ENCODE results near the gene CDH13. TPM values are rescaled to one million over a fixed set of nuclear protein-coding genes. Genes with fewer than 3 reads are reported as not detected.

CDH13 gene
- total RNA-seq, 1 donor, result under 0.01 TPM

DNA sequence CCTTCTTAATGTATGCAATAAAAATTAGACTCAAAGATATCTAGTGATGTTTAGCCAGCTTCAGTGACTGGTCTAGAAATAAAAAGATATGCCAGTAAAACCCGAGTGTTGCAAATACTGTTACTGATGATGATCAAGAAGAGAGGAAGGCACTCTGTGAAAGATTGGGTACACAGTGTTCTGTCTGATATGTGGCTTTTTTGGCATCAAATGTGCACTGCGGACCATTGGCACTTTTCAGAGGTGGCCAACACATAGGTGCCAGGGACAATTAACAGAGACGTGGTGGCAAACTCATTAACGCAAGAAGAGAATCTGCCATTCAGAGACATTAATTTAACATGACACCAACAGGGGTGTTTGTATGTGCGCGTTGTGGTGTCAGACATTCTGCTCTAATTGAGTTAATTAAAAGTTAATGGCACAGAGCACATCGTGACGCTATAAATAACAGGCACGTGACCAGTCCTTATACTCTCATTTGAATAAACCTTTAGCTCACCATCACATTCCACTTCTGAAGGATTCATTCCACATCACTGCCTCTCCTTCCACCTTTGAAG lies 631.7 kb downstream of the CDH13 start:
- no peak for DNase-seq (ENCODE audit: low read depth in 2 of 3, low spot score in 2 of 3)

DNA sequence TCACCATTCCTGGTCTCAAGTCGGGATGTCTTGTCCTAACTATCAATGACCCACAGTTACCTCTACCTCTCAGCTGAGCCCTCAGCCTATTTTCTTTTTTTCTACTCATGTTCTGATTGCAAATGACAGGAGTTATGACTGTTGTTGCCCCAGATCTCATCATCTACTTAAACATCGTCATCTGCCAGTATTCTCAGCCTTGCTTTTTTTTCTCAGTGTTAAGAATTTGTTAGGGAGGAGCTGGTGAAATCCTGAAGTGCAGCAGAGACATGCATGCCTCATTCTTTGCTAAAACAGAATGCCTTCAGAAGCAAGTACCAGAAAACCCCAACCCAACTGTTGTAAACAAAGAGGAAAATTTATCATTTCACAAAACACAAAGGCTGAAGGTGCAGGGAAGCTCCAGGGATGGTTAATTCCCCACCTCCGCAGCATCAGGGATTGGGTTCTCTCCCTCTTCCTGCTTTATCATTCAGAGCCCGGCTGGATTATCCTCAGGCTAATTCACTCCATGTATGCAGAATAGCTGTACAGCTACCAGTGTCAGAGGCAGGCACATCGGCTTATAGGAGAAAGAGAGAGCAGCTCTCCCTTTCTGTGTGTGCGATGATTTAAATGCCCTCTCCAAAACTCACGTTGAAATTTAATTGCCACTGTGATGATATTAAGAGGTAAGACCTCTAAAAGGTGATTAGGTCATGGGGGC lies 640.2 kb downstream of the CDH13 start:
- DNase-seq (ENCODE audit: low read depth in 2 of 3, low spot score in 2 of 3), result no peak

DNA sequence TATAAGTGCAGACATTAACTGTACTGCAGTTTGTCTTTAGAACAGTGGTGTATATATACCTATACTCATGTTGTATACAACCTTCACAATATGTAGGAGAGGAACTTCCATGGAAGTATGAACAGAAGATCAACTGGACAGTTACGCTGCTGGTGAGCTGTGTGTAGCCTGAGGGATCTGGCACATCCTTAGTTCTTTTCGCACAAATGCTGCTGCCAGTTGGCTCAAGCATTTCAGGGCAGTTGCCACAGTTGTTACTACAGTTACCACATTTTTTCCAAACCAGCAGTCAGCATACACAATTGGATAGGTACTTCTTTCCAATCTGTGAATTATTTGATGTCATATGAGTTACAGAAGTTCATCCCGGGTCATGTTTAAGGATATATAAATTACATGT lies 641.4 kb downstream of the CDH13 start:
- no peak for DNase-seq (ENCODE audit: low read depth in 2 of 3, low spot score in 2 of 3)

DNA sequence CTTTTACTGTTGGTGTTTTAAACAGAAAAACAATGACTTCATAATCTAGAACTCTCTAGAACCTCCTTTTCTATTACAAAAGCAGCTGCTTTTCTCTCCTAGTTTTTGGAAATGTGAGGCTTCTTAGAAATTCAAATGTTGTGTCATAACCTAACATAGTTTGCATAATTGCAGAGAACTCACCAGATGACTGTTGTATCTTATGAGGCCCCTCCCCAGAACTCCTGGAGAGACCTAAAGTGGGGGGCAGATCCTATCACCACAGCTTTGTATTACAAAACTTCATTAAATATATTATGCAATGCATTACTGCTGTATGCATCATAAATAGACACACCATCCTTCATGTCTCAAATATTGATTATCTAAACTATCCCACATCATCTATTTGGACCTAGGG lies 642.3 kb downstream of the CDH13 start:
- DNase-seq (ENCODE audit: low read depth in 2 of 3, low spot score in 2 of 3), result no peak

DNA sequence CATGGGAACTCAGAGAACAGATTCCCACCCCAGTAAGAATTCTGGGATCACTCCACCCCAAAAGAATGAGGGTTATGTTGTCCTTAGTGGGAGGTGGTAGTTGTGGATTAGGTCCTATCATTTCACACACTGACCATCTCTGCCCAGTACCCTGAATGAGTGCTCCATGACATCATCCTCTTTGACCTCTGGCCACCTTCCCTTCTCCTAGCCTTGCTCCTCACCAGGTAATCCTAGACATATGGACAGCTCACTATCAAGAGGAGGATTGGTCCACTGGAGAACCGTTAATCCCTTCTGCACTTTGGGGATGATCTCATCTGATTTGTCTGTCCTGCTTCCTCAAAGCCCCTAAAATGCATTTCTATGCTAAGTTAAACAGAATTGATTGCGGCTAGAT lies 642.8 kb downstream of the CDH13 start:
- DNase-seq (ENCODE audit: low read depth in 2 of 3, low spot score in 2 of 3), result no peak

DNA sequence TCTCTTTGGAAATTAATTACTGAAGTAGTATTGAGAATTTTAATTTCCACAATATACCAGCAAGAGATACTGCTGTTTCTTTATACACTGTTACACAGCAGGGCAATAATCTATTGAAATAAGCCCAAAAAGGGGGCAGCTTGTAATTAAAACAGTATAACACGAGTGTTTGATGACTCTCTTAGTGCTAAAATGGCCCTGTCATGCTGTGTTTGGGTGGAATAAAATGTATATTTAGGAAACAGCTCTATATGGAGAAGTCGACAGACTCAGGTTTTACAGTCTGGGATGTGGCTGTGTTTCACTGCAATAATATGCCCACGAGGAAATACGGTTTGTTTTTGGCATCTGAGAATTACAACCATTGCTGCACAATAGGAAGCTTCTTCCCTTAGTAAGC lies 643.3 kb downstream of the CDH13 start:
- no peak for DNase-seq (ENCODE audit: low read depth in 2 of 3, low spot score in 2 of 3)

DNA sequence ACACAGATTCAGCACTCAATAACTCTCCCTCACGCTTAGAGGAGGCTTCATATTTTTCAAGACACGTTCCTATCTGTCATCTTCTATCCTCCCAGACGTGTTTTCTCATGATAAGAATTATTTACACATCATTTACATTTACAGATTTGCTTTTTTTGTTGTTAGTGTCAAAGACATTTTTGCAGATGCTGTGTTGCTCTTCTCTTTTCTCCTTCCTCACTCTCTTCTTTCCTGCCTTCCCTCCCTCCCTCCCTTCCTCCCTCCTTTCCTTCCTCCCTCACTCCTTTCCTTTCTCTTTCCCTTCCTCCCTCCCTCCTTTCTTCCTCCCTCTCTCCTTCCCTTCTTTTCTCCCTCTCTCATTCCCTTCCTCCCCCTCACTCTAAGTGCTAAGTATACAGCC lies 643.9 kb downstream of the CDH13 start:
- DNase-seq (ENCODE audit: low read depth in 2 of 3, low spot score in 2 of 3), result no peak

DNA sequence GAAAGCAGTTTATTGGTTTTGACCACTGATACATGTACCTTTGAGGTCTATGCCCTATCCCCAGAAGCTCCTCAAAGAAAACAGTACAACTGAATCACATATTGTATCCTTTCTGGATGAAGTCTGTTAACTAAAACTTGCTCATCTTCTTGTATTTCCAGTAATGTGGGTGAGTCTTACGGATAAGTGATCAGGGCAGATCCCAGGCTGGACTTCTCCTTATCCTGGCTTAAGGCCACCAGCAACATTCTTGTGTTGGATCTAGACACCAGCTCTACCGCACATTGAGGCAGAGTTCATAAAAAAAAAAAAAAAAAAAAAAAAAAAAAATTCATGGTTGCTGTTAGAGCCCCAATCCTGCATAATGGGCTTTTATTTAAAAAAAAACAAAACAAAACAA lies 644.4 kb downstream of the CDH13 start:
- DNase-seq (ENCODE audit: low read depth in 2 of 3, low spot score in 2 of 3), result no peak

DNA sequence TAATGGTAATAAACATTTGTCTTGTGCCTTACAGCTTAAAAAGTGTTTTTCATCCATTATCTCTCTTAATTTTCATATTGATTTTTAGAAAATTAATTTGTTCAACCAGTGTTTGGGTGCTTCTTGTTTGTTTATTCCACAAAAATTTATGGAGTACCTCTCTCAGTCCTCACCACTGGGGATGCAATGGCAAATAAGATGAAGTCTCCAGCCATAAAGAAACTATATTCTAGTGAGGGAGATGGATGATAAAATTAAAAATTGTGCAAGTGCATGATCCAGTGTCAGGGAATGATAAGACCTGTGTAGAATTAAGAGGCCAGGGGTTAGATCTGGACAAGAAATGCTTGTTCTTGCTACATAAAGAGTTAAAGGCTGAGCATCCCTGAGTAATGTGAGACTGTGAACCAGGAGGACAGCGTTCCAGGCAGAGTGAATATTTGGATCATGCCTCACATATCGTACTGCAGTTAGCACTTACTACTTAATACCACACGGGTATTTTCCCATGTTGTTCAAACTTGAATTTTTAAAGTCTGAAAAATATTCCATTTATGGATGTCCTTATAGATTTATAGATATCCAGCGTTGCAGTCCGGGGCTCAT lies 645.3 kb downstream of the CDH13 start:
- DNase-seq (ENCODE audit: low read depth in 2 of 3, low spot score in 2 of 3), result no peak

DNA sequence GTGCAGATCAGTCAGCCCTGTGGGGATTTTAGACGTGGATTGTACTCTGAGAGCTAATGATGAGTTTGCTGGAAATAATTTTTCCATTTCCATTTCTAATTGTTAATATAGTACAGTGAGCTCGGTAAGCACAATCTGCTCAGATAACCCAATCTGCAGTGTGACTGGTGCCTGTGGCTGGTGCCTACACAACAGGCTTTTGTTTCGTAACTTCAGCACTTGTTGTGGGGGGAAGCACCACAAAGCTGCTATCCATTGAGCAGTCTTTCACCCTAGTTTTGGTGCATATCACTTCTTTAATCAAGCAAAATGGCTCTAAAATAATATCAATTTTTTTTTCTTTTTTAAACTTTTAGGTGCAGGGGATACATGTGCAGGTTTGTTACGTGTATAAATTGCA lies 646.1 kb downstream of the CDH13 start:
- no peak for DNase-seq (ENCODE audit: low read depth in 2 of 3, low spot score in 2 of 3)

DNA sequence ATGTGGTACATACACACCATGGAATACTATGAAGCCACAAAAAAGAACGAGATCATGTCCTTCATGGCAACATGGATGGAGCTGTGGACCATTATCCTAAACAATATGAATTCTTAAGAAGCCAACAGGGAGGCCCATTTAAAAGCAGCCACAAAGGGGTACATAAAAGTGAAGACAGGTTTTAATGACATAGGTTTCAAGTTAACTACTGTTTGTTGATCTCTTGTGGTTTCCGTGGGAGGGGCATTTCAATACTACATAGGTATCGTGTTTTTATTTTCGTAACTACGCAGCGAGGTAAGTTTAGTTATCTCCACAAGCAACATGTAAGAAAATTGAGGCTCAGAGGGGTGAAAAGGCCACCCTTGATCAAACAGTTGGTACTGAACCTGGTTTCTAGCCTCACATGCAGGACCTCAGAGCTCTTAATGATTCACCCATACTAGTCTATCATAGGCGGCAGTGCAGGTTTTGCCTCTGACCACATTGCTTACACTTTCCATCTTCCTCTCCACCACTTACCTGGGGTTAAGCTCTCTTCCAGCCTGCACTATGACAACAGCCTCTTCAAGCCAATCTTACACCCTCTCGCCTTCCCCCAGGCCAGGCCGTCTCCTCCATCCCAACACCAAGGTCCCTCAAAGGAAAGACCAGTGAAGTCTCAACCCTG lies 646.9 kb downstream of the CDH13 start:
- no peak for DNase-seq (ENCODE audit: low read depth in 2 of 3, low spot score in 2 of 3)

DNA sequence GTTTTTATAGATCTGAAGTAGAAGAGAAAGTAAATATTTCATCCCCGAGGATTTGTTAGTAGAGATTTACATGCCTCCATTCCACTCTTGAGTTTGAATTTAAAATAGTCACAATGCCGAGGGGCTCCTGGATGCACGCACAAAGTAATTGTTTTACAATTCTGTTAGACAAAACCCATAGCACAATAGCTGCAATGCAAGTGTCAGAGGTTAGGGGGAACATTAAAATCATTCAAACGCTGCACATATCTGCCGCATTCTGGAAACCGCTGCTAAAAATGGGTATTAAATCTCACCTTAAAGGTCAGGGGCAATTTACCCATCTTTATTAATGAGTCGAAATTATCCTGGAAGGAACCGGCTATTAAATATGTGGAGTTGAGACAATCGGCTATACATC lies 652.5 kb downstream of the CDH13 start:
- DNase-seq (ENCODE audit: low read depth in 2 of 3, low spot score in 2 of 3), result no peak

DNA sequence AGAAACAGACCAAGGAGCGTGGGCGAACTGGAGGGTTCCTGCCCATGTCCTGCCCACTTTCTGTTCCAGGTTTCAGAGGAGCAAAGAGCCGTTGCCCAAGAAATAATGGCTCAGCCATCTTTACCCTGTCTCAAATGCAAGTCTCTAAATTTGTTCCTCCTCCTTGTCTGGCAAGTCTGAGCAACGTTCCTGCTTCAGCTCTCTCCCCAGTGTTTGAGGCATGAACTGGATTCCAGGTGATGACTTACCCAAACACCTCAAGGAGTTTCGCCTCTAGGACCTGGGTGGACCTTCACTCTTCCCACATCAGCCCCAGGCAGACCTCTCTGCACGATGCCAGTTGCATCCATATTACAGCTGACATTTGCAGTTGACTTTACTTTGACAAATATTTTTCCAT lies 659.2 kb downstream of the CDH13 start:
- no peak for DNase-seq (ENCODE audit: low read depth in 2 of 3, low spot score in 2 of 3)

DNA sequence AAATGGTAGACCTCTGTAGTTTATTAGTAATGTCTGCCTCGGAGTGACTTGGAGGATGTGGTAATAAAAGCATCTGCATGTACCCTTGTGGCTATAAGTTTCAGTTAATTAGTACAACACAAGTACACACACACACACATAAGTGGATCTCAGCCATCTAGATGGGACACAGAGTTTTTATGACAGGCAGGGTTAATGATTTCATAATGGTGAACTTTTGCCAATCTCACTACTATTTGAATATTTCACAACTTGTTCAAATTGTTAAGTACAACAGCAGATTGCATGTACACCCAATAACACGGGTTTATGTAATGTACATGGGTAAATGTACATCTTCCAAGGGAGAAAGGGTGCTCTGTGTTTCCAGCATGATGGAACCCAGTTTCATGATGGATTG lies 669.7 kb downstream of the CDH13 start:
- no peak for DNase-seq (ENCODE audit: low read depth in 2 of 3, low spot score in 2 of 3)

DNA sequence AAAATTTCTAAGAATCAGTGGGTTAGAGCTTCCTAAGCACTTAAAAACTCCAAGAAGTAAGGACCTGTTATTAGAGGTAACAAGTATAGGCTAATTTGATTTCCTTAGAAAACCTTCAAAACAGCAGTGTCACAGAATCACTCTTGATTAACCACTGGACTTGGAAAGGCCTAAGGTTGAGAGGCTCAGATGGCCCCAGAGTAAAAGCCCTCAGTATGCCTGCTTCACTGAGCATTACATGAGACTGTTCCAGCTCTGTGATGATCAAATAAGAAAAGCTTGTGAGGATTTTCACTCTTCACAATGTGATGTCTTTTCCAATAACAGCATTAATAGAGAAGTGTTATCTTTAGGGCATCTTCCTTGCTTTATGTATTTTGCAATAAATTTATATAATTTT lies 671.8 kb downstream of the CDH13 start:
- DNase-seq (ENCODE audit: low read depth in 2 of 3, low spot score in 2 of 3), result no peak

DNA sequence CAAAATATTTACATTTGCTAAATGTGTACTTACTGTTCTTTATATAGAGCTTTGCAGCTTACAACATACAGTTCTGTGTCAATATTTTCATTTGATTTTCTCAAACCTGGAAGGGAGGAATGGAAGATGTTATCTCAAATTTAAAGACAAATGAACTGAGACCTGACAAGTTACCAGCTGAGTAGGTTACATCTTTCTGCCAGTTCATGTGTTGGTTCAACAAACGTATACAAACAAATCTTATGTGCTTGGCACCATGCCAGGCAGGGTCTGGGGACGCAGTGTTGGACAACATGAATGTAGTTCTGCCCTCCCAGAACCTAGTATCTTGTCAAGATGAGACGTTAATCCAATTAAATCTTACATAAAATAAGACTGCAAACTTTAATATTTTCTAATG lies 673.6 kb downstream of the CDH13 start:
- no peak for DNase-seq (ENCODE audit: low read depth in 2 of 3, low spot score in 2 of 3)

DNA sequence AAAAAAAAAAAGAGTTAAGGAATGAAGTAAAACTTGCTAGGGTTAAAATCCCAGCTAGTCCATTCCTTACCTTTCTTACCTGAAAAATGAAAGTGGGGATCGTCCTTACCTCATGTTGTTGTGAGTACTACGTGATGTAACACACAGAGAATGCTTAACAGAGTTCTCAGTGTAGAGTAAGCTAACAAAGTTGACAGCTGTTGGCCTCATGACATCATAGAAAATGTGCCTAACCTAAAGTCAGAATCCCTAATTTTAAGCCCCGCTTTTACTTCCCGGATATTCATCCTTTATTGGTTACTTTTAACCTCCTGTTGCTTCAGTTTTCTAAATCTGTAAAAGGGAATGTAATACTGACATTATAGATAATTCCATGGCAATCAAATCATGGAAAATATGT lies 675.2 kb downstream of the CDH13 start:
- no peak for DNase-seq (ENCODE audit: low read depth in 2 of 3, low spot score in 2 of 3)

DNA sequence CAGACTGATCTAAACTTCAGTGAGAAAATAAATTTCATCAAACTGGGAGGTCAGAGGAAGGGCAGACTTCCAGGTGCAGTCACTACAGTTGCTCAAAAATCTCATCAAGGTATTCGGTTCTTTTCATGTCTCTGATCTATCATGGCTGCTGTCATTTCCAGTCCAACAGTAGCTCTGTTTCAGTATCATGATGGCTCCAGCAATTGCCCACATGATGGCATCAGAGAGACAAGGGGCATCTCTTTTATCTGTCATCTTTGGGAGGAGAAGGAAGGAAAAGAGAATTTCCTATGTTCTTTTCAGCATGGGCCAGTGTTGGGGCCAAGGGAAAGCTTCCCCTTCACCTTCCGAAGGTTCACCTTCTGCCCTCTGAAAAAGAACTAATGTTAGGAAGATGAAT lies 676.1 kb downstream of the CDH13 start:
- no peak for DNase-seq (ENCODE audit: low read depth in 2 of 3, low spot score in 2 of 3)

DNA sequence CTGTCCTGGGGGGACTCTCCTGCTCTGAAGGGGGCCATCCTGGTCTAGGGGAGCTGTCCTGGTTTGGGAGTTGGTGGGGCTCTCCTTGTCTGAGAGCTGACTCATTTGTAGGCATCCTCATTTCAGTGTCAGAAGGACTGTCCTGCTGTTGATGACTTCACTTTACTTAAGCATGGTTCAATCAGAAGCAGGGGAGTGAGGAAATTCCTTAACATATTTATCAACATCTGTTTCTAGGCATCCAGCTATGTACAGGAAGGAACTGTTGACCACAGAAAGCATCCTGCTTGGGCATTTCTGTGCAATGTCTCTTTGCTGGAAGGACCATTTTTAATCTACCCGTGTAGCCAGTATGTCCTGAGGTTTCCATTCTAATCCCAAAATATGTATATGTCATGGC lies 678.3 kb downstream of the CDH13 start:
- no peak for DNase-seq (ENCODE audit: low read depth in 2 of 3, low spot score in 2 of 3)

DNA sequence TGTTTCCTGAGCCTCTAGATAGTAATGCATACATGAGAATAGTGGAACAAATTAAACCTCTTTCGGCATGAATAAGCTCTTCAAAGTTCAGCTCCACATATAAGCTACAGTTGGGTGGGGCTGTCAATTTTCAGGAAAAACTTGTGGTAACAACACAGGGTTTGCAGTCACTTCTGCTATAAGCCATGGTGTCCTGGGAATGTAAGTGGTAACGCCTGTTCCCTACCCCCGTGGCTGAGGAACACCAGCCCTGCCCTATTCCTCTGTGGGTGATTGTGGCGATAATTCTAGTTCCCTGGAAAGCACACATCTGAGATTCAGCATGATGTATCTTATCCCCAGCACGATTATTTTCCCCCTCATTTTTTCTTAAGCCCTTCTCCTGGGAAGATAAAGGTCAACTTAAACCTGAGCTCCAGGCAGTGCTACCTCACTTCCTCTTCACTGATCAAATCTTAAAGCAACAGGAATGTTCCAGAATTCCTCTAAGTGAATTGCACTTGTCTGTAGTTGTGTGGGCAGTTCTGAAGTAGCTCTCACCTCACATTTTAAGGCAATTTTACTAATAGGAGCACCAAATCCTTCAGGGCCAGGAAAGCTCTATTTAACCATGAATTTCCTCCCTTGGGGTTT lies 680.3 kb downstream of the CDH13 start:
- DNase-seq (ENCODE audit: low read depth in 2 of 3, low spot score in 2 of 3), result no peak

DNA sequence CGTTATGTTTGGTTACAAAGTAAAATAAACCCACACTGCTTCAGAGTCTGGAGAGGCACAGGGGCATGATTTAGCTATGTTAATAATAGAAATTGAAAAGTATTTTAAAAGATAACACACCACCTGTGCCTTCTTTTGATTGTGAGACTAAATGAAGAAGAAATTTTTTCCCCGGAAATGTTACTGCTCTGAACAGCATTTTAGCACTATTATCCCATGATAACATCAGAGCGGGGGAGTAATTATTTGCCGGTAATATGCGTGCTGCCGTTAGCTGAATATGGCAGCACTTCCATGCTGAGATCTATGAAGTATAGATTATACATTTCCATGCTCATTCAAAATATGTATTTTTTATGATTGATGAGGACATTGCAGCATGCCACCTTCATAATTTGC lies 680.8 kb downstream of the CDH13 start:
- DNase-seq (ENCODE audit: low read depth in 2 of 3, low spot score in 2 of 3), result no peak

DNA sequence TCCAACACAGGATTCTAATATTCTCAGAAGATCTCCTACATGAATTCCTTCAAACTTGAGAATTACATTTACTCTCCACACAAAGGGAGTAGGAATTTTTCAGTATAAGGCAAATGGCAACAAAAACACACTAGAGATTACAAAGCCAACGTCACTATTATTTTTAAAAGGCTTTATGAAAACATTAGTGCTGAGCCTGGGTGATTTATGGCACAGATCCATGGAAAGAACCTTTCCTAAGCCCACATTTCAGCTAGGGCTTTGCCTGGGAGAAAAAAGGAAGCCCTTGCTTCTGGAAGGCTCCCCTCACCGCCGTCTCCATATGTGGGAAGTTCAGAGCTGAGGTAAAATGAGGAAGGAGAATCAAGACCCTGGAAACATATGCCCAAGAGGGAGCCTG lies 681.6 kb downstream of the CDH13 start:
- no peak for DNase-seq (ENCODE audit: low read depth in 2 of 3, low spot score in 2 of 3)

Measured in hematopoietic multipotent progenitor cell (in vitro differentiated cells).